ENCODE data around the gene KCP.

KCP gene

DNA sequence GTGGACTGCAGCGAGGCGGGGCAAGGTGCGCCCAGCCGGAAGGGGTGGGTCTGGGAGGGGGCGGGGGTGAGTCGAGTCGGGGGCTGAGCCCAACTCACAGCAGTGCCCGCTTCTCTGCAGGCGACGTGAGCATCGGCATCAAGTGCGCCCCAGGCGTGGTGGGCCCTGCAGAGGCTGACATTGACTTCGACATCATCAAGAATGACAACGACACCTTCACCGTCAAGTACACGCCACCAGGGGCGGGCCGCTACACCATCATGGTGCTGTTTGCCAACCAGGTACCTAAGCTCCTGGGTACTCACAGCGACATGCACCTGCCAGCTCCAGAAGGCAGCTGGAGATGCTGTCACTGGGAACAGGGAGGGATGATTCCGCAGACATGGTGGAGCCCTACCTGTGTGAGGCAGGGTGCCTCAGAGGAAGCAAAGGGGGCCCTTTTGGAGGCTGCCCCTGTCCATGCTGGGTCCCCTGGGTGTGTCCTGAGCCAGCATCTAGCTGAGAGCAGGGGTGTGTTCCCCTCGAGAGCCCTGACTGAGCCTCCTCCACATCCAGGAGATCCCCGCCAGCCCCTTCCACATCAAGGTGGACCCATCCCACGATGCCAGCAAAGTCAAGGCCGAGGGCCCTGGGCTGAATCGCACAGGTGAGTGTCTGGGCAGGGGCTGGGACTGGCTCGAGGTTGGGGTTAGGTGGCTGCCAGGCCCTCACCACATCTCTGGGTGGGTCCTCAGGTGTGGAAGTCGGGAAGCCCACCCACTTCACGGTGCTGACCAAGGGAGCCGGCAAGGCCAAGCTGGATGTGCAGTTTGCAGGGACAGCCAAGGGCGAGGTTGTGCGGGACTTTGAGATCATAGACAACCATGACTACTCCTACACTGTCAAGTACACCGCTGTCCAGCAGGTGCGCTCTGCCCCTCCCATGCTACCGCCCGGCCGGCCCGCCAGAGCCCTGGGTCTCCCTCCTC lies 67.6 kb downstream of the KCP start:
- Mint-ChIP-seq H3K27me3 (no peaks in the 10 kb centered on the region), H3K27ac (no peak overlapping the region), H3K4me1 (peaks cover 19% of the 10 kb centered on the region), H3K9me3 (no peaks in the 10 kb centered on the region), H3K4me3 (no peak overlapping the region)
- ATAC-seq (no peak), DNase-seq (no peak)

DNA sequence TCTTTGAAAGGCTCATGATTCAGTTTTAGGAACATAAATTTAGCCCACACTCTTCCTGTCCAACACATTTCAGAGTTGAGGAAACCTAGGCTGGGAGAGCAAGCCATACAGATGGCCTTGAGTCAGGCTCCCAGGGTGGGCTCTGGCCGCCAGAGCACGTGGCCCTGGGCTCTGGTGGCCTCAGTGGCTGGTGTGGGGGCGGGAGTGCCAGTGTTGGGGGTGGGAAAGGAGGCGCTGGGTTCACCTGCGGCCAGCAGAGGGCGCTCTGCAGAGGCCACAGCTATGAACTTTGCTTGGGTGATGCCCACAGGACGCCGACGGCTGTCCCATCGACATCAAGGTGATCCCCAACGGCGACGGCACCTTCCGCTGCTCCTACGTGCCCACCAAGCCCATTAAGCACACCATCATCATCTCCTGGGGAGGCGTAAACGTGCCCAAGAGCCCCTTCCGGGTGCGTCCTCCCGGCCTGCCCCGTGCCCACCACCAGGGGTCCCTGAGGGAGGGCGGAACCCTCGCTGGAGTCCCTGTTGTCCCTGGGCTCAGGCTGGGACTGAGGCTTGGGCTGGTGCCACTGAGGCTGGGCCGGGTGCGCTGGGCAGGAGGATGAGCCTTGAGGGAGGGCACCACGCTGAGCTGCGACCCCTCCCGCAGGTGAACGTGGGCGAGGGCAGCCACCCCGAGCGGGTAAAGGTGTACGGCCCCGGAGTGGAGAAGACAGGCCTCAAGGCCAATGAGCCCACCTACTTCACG lies 68.4 kb downstream of the KCP start:
- Mint-ChIP-seq H3K27me3 (no peaks in the 10 kb centered on the region), H3K27ac (no peak overlapping the region), H3K4me1 (peaks cover 19% of the 10 kb centered on the region), H3K4me3 (no peak overlapping the region), H3K9me3 (no peaks in the 10 kb centered on the region)
- ATAC-seq (peak; percentile 57), DNase-seq (peak; percentile 61 to 68)

- no peak for ATAC-seq
- H3K4me3 Mint-ChIP-seq = no peak overlapping the region
- H3K9me3 Mint-ChIP-seq = no peaks in the 10 kb centered on the region
- no peaks in the 10 kb centered on the region for H3K27me3 Mint-ChIP-seq
- no peak for DNase-seq
- no peak overlapping the region for H3K27ac Mint-ChIP-seq
- peaks cover 19% of the 10 kb centered on the region for H3K4me1 Mint-ChIP-seq
Measured at GRCh38 chr7:128841171-128841690, 69.3 kb downstream of the KCP start.

DNA sequence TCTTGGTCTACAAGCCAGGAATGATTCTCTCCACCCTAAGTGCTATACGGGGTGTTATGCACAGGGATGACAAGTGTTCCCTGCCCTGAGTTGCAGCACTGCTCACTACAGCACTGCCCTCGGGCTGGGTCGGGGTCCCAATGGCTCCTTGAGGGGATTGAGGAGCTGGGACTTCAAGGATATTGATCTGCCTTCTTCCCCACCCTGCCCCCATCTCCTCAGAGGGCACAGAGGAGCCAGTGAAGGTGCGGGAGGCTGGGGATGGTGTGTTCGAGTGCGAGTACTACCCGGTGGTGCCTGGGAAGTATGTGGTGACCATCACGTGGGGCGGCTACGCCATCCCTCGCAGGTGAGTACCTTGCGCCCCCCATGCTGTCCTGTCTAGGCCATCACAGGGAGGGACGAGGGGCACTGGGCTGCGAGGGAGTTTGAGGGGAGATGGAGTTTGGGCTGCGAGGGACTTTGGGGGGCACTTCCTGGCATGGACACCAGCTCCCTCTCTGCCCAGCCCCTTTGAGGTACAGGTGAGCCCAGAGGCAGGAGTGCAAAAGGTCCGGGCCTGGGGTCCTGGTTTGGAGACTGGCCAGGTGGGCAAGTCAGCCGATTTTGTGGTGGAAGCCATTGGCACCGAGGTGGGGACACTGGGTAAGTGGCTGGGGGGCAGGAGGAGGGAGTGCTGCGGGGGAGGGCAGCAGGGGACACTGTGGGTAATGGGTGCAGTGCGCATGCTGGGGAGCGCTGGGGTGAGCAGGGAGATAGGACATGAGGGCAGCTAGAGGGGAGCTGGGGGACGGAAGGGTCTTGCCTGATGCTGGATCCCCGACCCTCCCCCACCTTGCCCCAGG lies 70.0 kb downstream of the KCP start:
- Mint-ChIP-seq H3K27me3 (no peaks in the 10 kb centered on the region), H3K4me1 (peaks cover 19% of the 10 kb centered on the region), H3K27ac (no peak overlapping the region), H3K4me3 (no peak overlapping the region), H3K9me3 (no peaks in the 10 kb centered on the region)
- ATAC-seq (no peak), DNase-seq (no peak)

- H3K9me3 Mint-ChIP-seq = no peaks in the 10 kb centered on the region
- no peak for DNase-seq
- no peak overlapping the region for H3K4me3 Mint-ChIP-seq
Measured at GRCh38 chr7:128839751-128840177, 70.7 kb downstream of the KCP start.

GRCh38 chr7:128838981-128839731 lies 71.4 kb downstream of the KCP start:
- H3K4me1 Mint-ChIP-seq = peaks cover 19% of the 10 kb centered on the region
- H3K27me3 Mint-ChIP-seq = no peaks in the 10 kb centered on the region
- ATAC-seq (no peak), DNase-seq (no peak)
- H3K27ac Mint-ChIP-seq = no peak overlapping the region
- H3K4me3 Mint-ChIP-seq = no peak overlapping the region
- H3K9me3 Mint-ChIP-seq = no peaks in the 10 kb centered on the region

More at GRCh38 chr7:128839751-128840177, 70.7 kb downstream of the KCP start:
- ATAC-seq = no peak
- Mint-ChIP-seq H3K27me3 (no peaks in the 10 kb centered on the region), H3K27ac (no peak overlapping the region), H3K4me1 (peaks cover 19% of the 10 kb centered on the region)

GRCh38 chr7:128838109-128838779 lies 72.3 kb downstream of the KCP start:
- Mint-ChIP-seq H3K27me3 (peaks cover 7% of the 10 kb centered on the region), H3K4me3 (no peak overlapping the region), H3K9me3 (no peaks in the 10 kb centered on the region), H3K4me1 (peaks cover 24% of the 10 kb centered on the region), H3K27ac (no peak overlapping the region)
- DNase-seq = no peak
- ATAC-seq = peak; percentile 6

GRCh38 chr7:128837521-128837921 lies 73.0 kb downstream of the KCP start:
- no peak overlapping the region for H3K4me3 Mint-ChIP-seq
- peaks cover 11% of the 10 kb centered on the region for H3K27me3 Mint-ChIP-seq
- H3K9me3 Mint-ChIP-seq = no peaks in the 10 kb centered on the region
- H3K27ac Mint-ChIP-seq = no peak overlapping the region
- H3K4me1 Mint-ChIP-seq = peaks cover 29% of the 10 kb centered on the region
- ATAC-seq (no peak), DNase-seq (no peak)

DNA sequence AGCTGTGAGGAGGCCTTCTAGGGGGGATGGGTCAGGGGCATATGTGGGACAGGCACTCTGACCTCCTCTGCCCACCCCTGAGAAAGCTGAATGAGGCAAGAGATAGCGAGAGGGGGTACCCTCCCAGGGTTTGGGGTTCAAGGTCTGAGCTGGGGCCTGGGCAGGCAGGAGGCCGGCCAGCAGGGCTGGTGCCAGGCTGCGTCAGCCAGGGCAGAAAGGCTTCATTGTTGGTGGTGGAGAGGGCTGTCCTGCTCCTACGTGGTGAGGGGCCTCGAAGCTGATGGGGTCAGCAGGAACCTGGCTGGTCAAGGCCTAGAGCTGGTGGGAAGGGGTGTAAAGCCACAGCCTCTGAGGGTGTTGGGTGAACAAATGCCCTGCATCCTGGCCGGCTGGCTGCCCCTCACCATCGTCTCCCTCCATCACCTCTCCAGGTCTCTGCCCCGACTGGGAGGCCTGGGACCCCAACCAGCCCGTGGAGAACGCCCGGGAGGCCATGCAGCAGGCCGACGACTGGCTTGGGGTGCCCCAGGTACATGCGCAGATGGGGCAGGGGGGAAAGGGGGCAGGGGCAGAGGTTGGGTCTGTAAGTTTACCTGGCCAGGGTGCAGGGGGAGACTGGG lies 73.7 kb downstream of the KCP start:
- H3K27me3 Mint-ChIP-seq = peaks cover 17% of the 10 kb centered on the region
- no peak overlapping the region for H3K4me3 Mint-ChIP-seq
- DNase-seq = no peak
- peaks cover 30% of the 10 kb centered on the region for H3K4me1 Mint-ChIP-seq
- ATAC-seq = no peak
- no peaks in the 10 kb centered on the region for H3K9me3 Mint-ChIP-seq
- no peak overlapping the region for H3K27ac Mint-ChIP-seq

DNA sequence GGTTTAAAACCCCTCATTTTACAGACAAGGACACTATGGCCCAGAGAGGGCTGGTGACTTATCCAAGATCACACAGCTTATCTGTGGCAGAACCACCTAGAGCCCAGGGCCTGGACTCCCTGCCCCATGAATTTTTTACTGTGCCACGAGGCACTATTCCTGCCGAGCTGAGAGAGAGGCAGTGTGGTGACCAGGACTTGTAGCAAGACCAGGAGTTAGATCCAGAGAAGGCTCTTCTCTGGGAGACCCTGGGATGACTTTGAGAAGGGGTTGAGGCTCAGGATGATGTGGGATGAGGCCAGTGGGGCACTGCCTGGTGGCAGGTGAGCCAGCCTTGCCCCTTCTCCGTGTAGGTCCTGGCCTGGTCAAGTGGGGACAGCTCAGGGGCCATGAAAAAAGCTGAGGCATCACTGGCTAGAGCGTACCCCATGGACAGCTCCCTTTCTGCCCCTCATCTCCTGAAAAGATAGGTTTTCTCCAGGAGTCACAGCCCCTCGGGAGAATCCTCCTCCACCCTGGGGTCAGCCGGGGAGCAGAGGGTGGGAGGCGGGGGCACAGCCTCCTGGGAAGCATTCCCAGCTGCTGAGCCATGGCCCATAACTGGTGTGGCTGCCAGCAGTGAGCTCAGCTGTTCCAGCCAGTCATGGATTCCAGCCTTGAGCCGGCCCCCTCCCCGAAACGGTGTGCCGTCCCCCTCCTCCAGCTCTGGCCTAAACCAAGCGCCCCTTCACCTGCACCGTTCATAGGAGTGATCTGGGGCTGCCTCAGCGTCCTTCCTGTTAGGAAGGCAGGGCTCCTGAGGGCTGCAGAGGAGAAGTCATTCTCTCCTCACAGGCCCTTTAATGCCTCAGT lies 74.5 kb downstream of the KCP start:
- Mint-ChIP-seq H3K9me3 (no peaks in the 10 kb centered on the region), H3K27me3 (peaks cover 26% of the 10 kb centered on the region), H3K27ac (no peak overlapping the region), H3K4me3 (no peak overlapping the region), H3K4me1 (peaks cover 31% of the 10 kb centered on the region)
- ATAC-seq (no peak), DNase-seq (no peak)

DNA sequence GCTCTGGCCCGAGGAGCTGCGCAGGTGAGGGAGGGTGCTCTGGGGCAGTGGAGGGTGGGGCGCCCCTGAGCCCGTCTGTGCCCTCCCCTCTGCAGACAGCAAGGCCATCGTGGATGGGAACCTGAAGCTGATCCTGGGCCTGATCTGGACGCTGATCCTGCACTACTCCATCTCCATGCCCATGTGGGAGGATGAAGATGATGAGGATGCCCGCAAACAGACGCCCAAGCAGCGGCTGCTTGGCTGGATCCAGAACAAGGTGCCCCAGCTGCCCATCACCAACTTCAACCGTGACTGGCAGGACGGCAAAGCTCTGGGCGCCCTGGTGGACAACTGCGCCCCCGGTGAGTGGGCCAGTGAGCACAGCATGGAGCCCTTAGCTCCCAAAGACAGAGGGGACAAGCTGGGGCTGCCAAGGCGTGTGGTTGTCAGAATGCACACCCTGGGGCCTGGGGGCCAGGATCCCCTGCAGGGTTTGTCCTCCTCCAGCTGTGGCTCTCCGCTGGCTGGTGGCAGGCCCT lies 75.2 kb downstream of the KCP start:
- H3K9me3 Mint-ChIP-seq = no peaks in the 10 kb centered on the region
- H3K27ac Mint-ChIP-seq = no peak overlapping the region
- DNase-seq = no peak
- no peak overlapping the region for H3K4me3 Mint-ChIP-seq
- ATAC-seq = no peak
- peaks cover 33% of the 10 kb centered on the region for H3K4me1 Mint-ChIP-seq
- peaks cover 33% of the 10 kb centered on the region for H3K27me3 Mint-ChIP-seq

DNA sequence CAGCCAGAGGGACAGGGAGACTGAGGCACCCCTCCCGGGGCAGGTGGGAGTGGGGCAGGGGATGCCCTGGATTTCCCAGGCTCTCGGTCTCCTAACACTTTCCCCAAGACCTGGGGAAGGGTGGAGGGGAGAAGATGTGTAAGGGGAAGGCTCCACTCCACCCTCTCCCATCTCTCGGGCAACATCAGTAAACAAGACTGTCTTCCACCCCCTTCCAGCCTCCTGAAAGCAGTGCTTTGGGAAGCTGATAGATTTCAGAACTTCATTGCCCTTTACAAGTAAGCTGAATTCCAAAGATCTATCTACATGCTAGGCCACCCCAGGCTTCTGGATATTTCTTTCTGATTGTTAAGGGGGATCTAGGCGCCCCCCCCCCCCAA lies 76.6 kb downstream of the KCP start:
- Mint-ChIP-seq H3K27me3 (peaks cover 46% of the 10 kb centered on the region), H3K4me3 (no peak overlapping the region), H3K27ac (no peak overlapping the region), H3K9me3 (no peaks in the 10 kb centered on the region), H3K4me1 (peaks cover 44% of the 10 kb centered on the region)
- DNase-seq (no peak), ATAC-seq (no peak)

Measured in stimulated activated naive CD8-positive, alpha-beta T cell treated with anti-CD3 and anti-CD28 coated beads, Interleukin-15, amount 100 ng/mL, for 72 hours (primary cell).